Measurements from ENCODE around the gene MPZL2.

The MPZL2 gene

GRCh38 chr11:118243161-118243560 is 20.9 kb downstream of the MPZL2 start:
- no peak for TF ChIP-seq CTCF (IDR thresholded peaks at IDR 0.05; ENCODE audit: extremely low read depth, missing control alignments)
- no peak for DNase-seq (ENCODE audit: low spot score)

GRCh38 chr11:118241764-118242098 is 22.4 kb downstream of the MPZL2 start:
- DNase-seq (ENCODE audit: low spot score): no peak
- no peak for TF ChIP-seq CTCF (IDR thresholded peaks at IDR 0.05; ENCODE audit: extremely low read depth, missing control alignments)

- DNase-seq (ENCODE audit: low spot score): peak; percentile 51
- no peak for TF ChIP-seq CTCF (IDR thresholded peaks at IDR 0.05; ENCODE audit: extremely low read depth, missing control alignments)
Observed at GRCh38 chr11:118240999-118241763, 22.9 kb downstream of the MPZL2 start.

- DNase-seq (ENCODE audit: low spot score): no peak
- TF ChIP-seq CTCF (IDR thresholded peaks at IDR 0.05; ENCODE audit: extremely low read depth, missing control alignments): no peak
Observed at GRCh38 chr11:118239509-118240205, 24.4 kb downstream of the MPZL2 start.

- TF ChIP-seq CTCF (IDR thresholded peaks at IDR 0.05; ENCODE audit: extremely low read depth, missing control alignments): no peak
- DNase-seq (ENCODE audit: low spot score): no peak
Observed at GRCh38 chr11:118238929-118239328, 25.2 kb downstream of the MPZL2 start.

- no peak for DNase-seq (ENCODE audit: low spot score)
- no peak for TF ChIP-seq CTCF (IDR thresholded peaks at IDR 0.05; ENCODE audit: extremely low read depth, missing control alignments)
Observed at GRCh38 chr11:118238421-118238820, 25.7 kb downstream of the MPZL2 start.

- no peak for TF ChIP-seq CTCF (IDR thresholded peaks at IDR 0.05; ENCODE audit: extremely low read depth, missing control alignments)
- no peak for DNase-seq (ENCODE audit: low spot score)
Observed at GRCh38 chr11:118236170-118236569, 27.9 kb downstream of the MPZL2 start.

Data from GM20000 (cell line).